Smooth muscle cell (in vitro differentiated cells): Measurements from ENCODE around the gene TCF15. TPM values are rescaled to one million over a fixed set of nuclear protein-coding genes. Genes with fewer than 3 reads are reported as not detected.

ENCODE experiments used
- DNase-seq: peaks from one replicate; lab custom pipeline; 2025; ENCODE audit not compliant: unreplicated experiment; lab: John Stamatoyannopoulos, UW
- H2AFZ ChIP-seq: fragments of 200-600 bp; sonication (generic); 2 replicates; pipeline ENCODE4 v1.6.0; 2016; ENCODE audit warnings: antibody characterized with exemption, low read depth, mild to moderate bottlenecking
- H3F3A ChIP-seq: fragments of 200-600 bp; sonication (generic); 2 replicates; pipeline ENCODE4 v1.6.0; 2017; ENCODE audit warnings: antibody characterized with exemption, low read depth
- H3K27ac ChIP-seq: fragments of 200-600 bp; sonication (generic); 2 replicates; pipeline ENCODE4 v1.5.1; 2016; ENCODE audit warnings: low read depth, mild to moderate bottlenecking
- H3K27me3 ChIP-seq: fragments of 200-600 bp; sonication (generic); 2 replicates; pipeline ENCODE4 v1.6.1; 2016; ENCODE audit warnings: low read depth, mild to moderate bottlenecking
- H3K36me3 ChIP-seq: fragments of 200-600 bp; sonication (generic); 2 replicates; pipeline ENCODE4 v1.5.1; 2016; ENCODE audit warnings: low read depth
- H3K4me1 ChIP-seq: fragments of 200-600 bp; sonication (generic); 2 replicates; pipeline ENCODE4 v1.5.1; 2016; ENCODE audit warnings: low read depth
- H3K4me2 ChIP-seq: fragments of 200-600 bp; sonication (generic); 2 replicates; pipeline ENCODE4 v1.6.0; 2016; ENCODE audit warnings: mild to moderate bottlenecking
- H3K4me3 ChIP-seq: fragments of 200-600 bp; sonication (generic); 2 replicates; pipeline ENCODE4 v1.5.1; 2016; ENCODE audit warnings: mild to moderate bottlenecking
- H3K79me2 ChIP-seq: fragments of 200-600 bp; sonication (generic); 2 replicates; pipeline ENCODE4 v1.6.0; 2016; ENCODE audit warnings: low read depth, mild to moderate bottlenecking
- H3K9ac ChIP-seq: fragments of 200-600 bp; sonication (generic); 2 replicates; pipeline ENCODE4 v1.6.0; 2016; ENCODE audit warnings: low read depth
- H3K9me3 ChIP-seq: fragments of 200-600 bp; sonication (generic); replicated peaks from 2 replicates; pipeline ENCODE4 v1.5.1; 2016; ENCODE audit warnings: low read depth
- H4K20me1 ChIP-seq: fragments of 200-600 bp; sonication (generic); 2 replicates; pipeline ENCODE4 v1.6.0; 2016; ENCODE audit warnings: low read depth
- WGBS: methylation state at CpG from one replicate; pipeline ENCODE4 v1.1.7; 2016; ENCODE audit warnings: low lambda C conversion rate; 5-methylcytosine and 5-hydroxymethylcytosine counted together
- polyA plus RNA-seq: library from polyadenylated mRNA; unstranded; fragments of >200 nt; fragmentation: Nextera tagmentation; extraction: Ambion mirVana; gene quantifications from 2 replicates; pipeline ENCODE4 v1.2.1, GENCODE V29; 2016
- total RNA-seq: library from RNA; depleted of rRNA; stranded (reverse); fragments of >200 nt; gene quantifications from 2 replicates; pipeline ENCODE4 v1.2.3, GENCODE V29; 2014
- TF ChIP-seq, protein P1 (sequence below): fragments of 200-600 bp; sonication (generic); IDR thresholded peaks from 2 replicates; pipeline ENCODE4 v1.5.1; 2017; ENCODE audit warnings: borderline replicate concordance, mild to moderate bottlenecking, antibody characterized with exemption; ENCODE audit not compliant: insufficient read depth, poor library complexity, severe bottlenecking

Gene TCF15
- total and polyA plus RNA-seq, 2 experiments from 2014 or later = not detected

DNA sequence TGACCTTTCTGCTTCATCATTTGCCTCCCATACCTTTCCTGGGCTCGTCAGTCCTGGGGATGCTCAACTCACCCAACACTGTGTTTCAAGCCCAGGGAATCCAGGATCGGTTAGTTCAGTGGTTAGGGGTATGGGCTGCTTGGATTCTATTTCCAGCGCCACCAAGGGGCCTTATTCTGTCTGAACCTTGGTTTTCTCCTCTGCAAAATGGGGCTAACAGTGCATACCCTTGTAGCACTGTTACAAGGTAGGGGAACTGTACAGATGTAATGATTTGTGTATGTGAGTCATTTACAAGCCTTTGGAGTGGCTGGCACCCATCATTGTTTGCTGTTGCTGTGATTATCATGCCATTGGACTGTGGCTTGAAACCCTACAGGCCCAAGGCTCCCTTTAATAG lies 52.0 kb downstream of the TCF15 start:
- no peaks in the 10 kb centered on the region for H3K4me1 ChIP-seq
- DNase-seq = no peak
- no peaks in the 10 kb centered on the region for H4K20me1 ChIP-seq
- no peak overlapping the region for H3K4me2 ChIP-seq
- H3K27ac ChIP-seq = no peak overlapping the region
- H3K9me3 ChIP-seq = no peaks in the 10 kb centered on the region
- H3K27me3 ChIP-seq = peaks cover 19% of the 10 kb centered on the region
- no peak overlapping the region for H2AFZ ChIP-seq
- TF ChIP-seq, protein P1, sequence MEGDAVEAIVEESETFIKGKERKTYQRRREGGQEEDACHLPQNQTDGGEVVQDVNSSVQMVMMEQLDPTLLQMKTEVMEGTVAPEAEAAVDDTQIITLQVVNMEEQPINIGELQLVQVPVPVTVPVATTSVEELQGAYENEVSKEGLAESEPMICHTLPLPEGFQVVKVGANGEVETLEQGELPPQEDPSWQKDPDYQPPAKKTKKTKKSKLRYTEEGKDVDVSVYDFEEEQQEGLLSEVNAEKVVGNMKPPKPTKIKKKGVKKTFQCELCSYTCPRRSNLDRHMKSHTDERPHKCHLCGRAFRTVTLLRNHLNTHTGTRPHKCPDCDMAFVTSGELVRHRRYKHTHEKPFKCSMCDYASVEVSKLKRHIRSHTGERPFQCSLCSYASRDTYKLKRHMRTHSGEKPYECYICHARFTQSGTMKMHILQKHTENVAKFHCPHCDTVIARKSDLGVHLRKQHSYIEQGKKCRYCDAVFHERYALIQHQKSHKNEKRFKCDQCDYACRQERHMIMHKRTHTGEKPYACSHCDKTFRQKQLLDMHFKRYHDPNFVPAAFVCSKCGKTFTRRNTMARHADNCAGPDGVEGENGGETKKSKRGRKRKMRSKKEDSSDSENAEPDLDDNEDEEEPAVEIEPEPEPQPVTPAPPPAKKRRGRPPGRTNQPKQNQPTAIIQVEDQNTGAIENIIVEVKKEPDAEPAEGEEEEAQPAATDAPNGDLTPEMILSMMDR = no peak
- no peaks in the 10 kb centered on the region for H3K36me3 ChIP-seq
- H3K79me2 ChIP-seq = no peaks in the 10 kb centered on the region
- no peaks in the 10 kb centered on the region for H3F3A ChIP-seq
- H3K9ac ChIP-seq = no peak overlapping the region
- no peak overlapping the region for H3K4me3 ChIP-seq
- 83% methylated on average over 3 of the region's 3 CpGs for WGBS

DNA sequence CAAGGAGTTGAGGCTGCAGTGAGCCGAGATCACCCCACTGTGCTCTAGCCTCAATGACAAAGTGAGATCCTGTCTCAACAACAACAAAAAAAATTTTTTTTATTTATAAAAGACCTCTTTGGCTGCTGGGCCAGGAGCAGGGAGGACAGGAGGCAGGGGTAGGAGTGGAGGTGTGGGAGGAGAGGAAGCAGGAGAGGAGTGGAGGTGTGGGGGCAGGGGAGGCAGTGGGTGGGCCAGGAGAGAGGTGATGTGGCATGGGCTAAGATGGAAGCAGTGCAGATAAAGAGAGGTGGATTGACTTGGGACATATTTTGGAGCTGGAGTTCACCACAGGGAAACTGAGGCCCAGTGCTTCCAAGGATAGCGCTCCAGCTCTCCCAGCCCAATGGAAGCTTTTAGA lies 53.1 kb downstream of the TCF15 start:
- peaks cover 22% of the 10 kb centered on the region for H3K27me3 ChIP-seq
- no peaks in the 10 kb centered on the region for H3F3A ChIP-seq
- no peak overlapping the region for H3K4me2 ChIP-seq
- TF ChIP-seq, protein P1 = no peak
- H3K9ac ChIP-seq = no peak overlapping the region
- no peak overlapping the region for H3K4me3 ChIP-seq
- no peak overlapping the region for H2AFZ ChIP-seq
- H4K20me1 ChIP-seq = no peaks in the 10 kb centered on the region
- no peaks in the 10 kb centered on the region for H3K36me3 ChIP-seq
- DNase-seq = no peak
- H3K79me2 ChIP-seq = no peaks in the 10 kb centered on the region
- no peaks in the 10 kb centered on the region for H3K9me3 ChIP-seq
- no peak overlapping the region for H3K27ac ChIP-seq
- no peaks in the 10 kb centered on the region for H3K4me1 ChIP-seq
- 98% methylated on average over 2 of the region's 2 CpGs for WGBS

DNA sequence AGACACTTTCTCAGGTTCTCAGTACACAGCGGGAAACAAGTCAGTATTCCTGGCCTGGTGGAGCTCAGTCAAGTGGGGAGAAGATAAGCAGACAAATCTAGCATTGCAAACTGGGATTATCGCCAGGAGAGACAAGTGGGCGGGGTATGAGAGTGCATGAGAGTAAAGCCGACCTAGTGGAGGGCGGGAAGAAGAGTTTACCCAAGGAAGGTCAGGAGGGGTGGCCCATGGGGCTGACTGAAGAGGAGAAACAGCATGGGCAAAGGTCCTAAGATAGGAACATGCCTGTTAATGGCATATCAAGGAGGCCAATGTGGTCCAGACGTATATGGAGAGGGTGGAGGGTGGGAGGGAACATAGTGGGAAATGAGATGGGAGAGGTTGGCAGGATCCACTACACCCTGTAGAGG lies 54.1 kb downstream of the TCF15 start:
- Histone ChIP-seq H3K79me2 (no peaks in the 10 kb centered on the region), H3K9ac (no peak overlapping the region), H4K20me1 (no peaks in the 10 kb centered on the region), H3K27me3 (peaks cover 21% of the 10 kb centered on the region), H3F3A (no peaks in the 10 kb centered on the region), H3K27ac (no peak overlapping the region), H3K9me3 (no peaks in the 10 kb centered on the region), H3K4me3 (no peak overlapping the region), H3K4me1 (no peaks in the 10 kb centered on the region), H3K36me3 (no peaks in the 10 kb centered on the region), H3K4me2 (no peak overlapping the region), H2AFZ (no peak overlapping the region)
- 53% methylated on average over 6 of the region's 6 CpGs for WGBS
- no peak for DNase-seq
- TF ChIP-seq, protein P1 = no peak

Other genes with a start within 250 kb of the TCF15 start
- gene TRIB3, start 229.5 kb downstream of the TCF15 start, total RNA-seq = 18.6 and 21.2 TPM in 2 replicates
- 25.7 TPM in 2 replicates for gene TRIB3, start 229.5 kb downstream of the TCF15 start, polyA plus RNA-seq
- gene RBCK1, start 202.0 kb downstream of the TCF15 start, total RNA-seq = 43.0 and 49.2 TPM in 2 replicates
- 53.9 and 62.4 TPM in 2 replicates for gene RBCK1, start 202.0 kb downstream of the TCF15 start, polyA plus RNA-seq
- gene TBC1D20, start 147.8 kb downstream of the TCF15 start, total RNA-seq = 37.9 and 41.9 TPM in 2 replicates
- gene TBC1D20, start 147.8 kb downstream of the TCF15 start, polyA plus RNA-seq = 41.6 and 45.7 TPM in 2 replicates
- gene CSNK2A1, start 66.5 kb downstream of the TCF15 start, total RNA-seq = 165 and 205 TPM in 2 replicates
- 74.1 and 82.6 TPM in 2 replicates for gene CSNK2A1, start 66.5 kb downstream of the TCF15 start, polyA plus RNA-seq
- 24.3 and 27.2 TPM in 2 replicates for gene SRXN1, start 42.9 kb upstream of the TCF15 start, total RNA-seq
- 26.9 and 32.2 TPM in 2 replicates for gene SRXN1, start 42.9 kb upstream of the TCF15 start, polyA plus RNA-seq
- gene SCRT2, start 65.5 kb upstream of the TCF15 start, total RNA-seq = not detected in 2 replicates
- gene SCRT2, start 65.5 kb upstream of the TCF15 start, polyA plus RNA-seq = not detected in 2 replicates
- 0.09 and 0.36 TPM in 2 replicates for gene SLC52A3, start 158.2 kb upstream of the TCF15 start, total RNA-seq
- gene SLC52A3, start 158.2 kb upstream of the TCF15 start, polyA plus RNA-seq = 0.37 TPM in 1 of 2 replicates, not detected in the other
- gene FAM110A, start 223.4 kb upstream of the TCF15 start, total RNA-seq = 2.9 and 5.3 TPM in 2 replicates
- gene FAM110A, start 223.4 kb upstream of the TCF15 start, polyA plus RNA-seq = 5.6 and 8.7 TPM in 2 replicates